Trophoblast cell (in vitro differentiated cells and primary cell): ENCODE results near the gene CDK18.

ENCODE experiments used
- DNase-seq, 2 donors: peaks; one replicate each; pipeline ENCODE4 v3.0.0-alpha.2; 2016
- H2AFZ ChIP-seq: 2 replicates; pipeline ENCODE4 v1.6.1; 2013; ENCODE audit warnings: low read length, moderate library complexity, mild to moderate bottlenecking; ENCODE audit not compliant: insufficient read depth, poor library complexity
- H2AK5ac ChIP-seq: 2 replicates; pipeline ENCODE4 v1.6.1; 2013; ENCODE audit warnings: mild to moderate bottlenecking, low read length
- H2BK120ac ChIP-seq: 2 replicates; pipeline ENCODE4 v1.6.1; 2013; ENCODE audit warnings: low read length, mild to moderate bottlenecking, moderate library complexity; ENCODE audit not compliant: insufficient read depth, poor library complexity
- H2BK12ac ChIP-seq: 2 replicates; pipeline ENCODE4 v1.6.1; 2013; ENCODE audit warnings: mild to moderate bottlenecking, low read length, moderate library complexity
- H2BK5ac ChIP-seq: 2 replicates; pipeline ENCODE4 v1.6.1; 2013; ENCODE audit warnings: low read length, low read depth, moderate library complexity, mild to moderate bottlenecking; ENCODE audit not compliant: poor library complexity
- H3K14ac ChIP-seq: 2 replicates; pipeline ENCODE4 v1.6.1; 2013; ENCODE audit warnings: mild to moderate bottlenecking, low read length
- H3K18ac ChIP-seq: 2 replicates; pipeline ENCODE4 v1.6.1; 2013; ENCODE audit warnings: mild to moderate bottlenecking, low read length
- H3K23ac ChIP-seq: 2 replicates; pipeline ENCODE4 v1.6.1; 2013; ENCODE audit warnings: low read length
- H3K27ac ChIP-seq: 2 replicates; pipeline ENCODE4 v1.5.1; 2013; ENCODE audit warnings: low read depth, mild to moderate bottlenecking, inconsistent platforms, low read length, moderate library complexity
- H3K27me3 ChIP-seq: 2 replicates; pipeline ENCODE4 v1.6.1; 2013; ENCODE audit warnings: inconsistent platforms, mild to moderate bottlenecking, low read length, moderate library complexity; ENCODE audit not compliant: insufficient read depth
- H3K36me3 ChIP-seq, 2 experiments: 1 replicate in 1 of 2; 2 replicates in 1 of 2; pipeline ENCODE4 v1.6.1; 2013; ENCODE audit warnings: low read length in 2 of 2, mild to moderate bottlenecking in 2 of 2, moderate library complexity in 1 of 2; ENCODE audit not compliant: insufficient read depth in 2 of 2, control insufficient read depth in 1 of 2
- H3K4ac ChIP-seq: 2 replicates; pipeline ENCODE4 v1.6.1; 2013; ENCODE audit warnings: low read depth, mild to moderate bottlenecking, low read length, moderate library complexity
- H3K4me1 ChIP-seq, 2 experiments: 1 replicate in 1 of 2; 2 replicates in 1 of 2; pipeline ENCODE4 v1.6.1; 2013; ENCODE audit warnings: low read length in 2 of 2, mild to moderate bottlenecking in 2 of 2, moderate library complexity in 1 of 2; ENCODE audit not compliant: insufficient read depth in 2 of 2, control insufficient read depth in 1 of 2
- H3K4me2 ChIP-seq: 2 replicates; pipeline ENCODE4 v1.6.1; 2013; ENCODE audit warnings: inconsistent platforms, mild to moderate bottlenecking, low read length, moderate library complexity
- H3K4me3 ChIP-seq: 2 replicates; pipeline ENCODE4 v1.5.1; 2013; ENCODE audit warnings: mild to moderate bottlenecking, low read depth, low read length, inconsistent platforms
- H3K79me1 ChIP-seq: one replicate; pipeline ENCODE4 v1.6.1; 2013; ENCODE audit warnings: low read length
- H3K79me2 ChIP-seq: 2 replicates; pipeline ENCODE4 v1.6.1; 2013; ENCODE audit warnings: low read length, mild to moderate bottlenecking; ENCODE audit not compliant: control insufficient read depth, insufficient read depth, poor library complexity
- H3K9ac ChIP-seq: 2 replicates; pipeline ENCODE4 v1.6.1; 2013; ENCODE audit warnings: mild to moderate bottlenecking, low read length
- H3K9me3 ChIP-seq: 2 replicates; pipeline ENCODE4 v1.6.1; 2013; ENCODE audit warnings: low read depth, mild to moderate bottlenecking, control low read depth, inconsistent platforms, low read length; ENCODE audit not compliant: insufficient read depth
- H4K12ac ChIP-seq: 2 replicates; pipeline ENCODE4 v1.6.1; 2013; ENCODE audit warnings: low read depth, mild to moderate bottlenecking, low read length, moderate library complexity
- H4K8ac ChIP-seq: 2 replicates; pipeline ENCODE4 v1.6.1; 2013; ENCODE audit warnings: low read depth, mild to moderate bottlenecking, low read length, moderate library complexity
- H4K91ac ChIP-seq: one replicate; pipeline ENCODE4 v1.6.1; 2013; ENCODE audit warnings: low read depth, mild to moderate bottlenecking, low read length, moderate library complexity
- WGBS: extraction: QIAGEN DNeasy Blood & Tissue Kit; methylation state at CpG from one replicate; pipeline ENCODE4 v1.1.7; 2013; ENCODE audit warnings: missing lambda C conversion rate; ENCODE audit not compliant: insufficient read length, insufficient coverage; ENCODE audit errors: extremely low coverage; 5-methylcytosine and 5-hydroxymethylcytosine counted together

CDK18 gene

DNA sequence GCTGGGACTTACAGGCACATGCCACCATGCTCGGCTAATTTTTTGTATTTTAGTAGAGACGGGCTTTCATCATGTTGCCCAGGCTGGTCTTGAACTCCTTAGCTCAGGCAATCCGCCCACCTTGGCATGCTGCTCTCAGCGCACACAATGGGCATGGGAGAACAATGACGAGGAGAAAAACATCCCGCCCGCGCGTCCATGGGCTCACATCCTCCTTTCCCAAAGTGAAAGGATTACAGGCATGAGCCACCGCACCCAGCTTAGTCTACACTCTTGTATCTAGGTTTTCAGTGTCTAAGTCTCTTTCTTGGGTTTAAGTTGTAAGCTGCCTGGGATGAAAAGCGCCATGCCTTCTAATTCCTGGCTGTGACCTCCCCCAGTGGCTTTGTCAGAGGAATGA lies 37.9 kb downstream of the CDK18 start:
- no peaks in the 10 kb centered on the region for H3K27me3 ChIP-seq
- DNase-seq, result no peak
- no peak overlapping the region for H2BK5ac ChIP-seq
- no peak overlapping the region for H2BK12ac ChIP-seq
- H3K4me2 ChIP-seq, result no peak overlapping the region
- no peak overlapping the region for H4K8ac ChIP-seq
- no peak overlapping the region for H3K18ac ChIP-seq
- no peak overlapping the region for H3K23ac ChIP-seq
- no peak overlapping the region for H3K27ac ChIP-seq
- no peak overlapping the region for H2BK120ac ChIP-seq
- no peak overlapping the region for H2AFZ ChIP-seq
- H3K36me3 ChIP-seq, result no peaks in the 10 kb centered on the region
- peaks cover 3 to 11% of the 10 kb centered on the region in 2 experiments for H3K4me1 ChIP-seq
- H3K14ac ChIP-seq, result no peak overlapping the region
- H4K91ac ChIP-seq, result no peak overlapping the region
- no peak overlapping the region for H3K4me3 ChIP-seq
- H4K12ac ChIP-seq, result no peak overlapping the region
- peaks cover 7% of the 10 kb centered on the region for H3K9me3 ChIP-seq
- H3K79me2 ChIP-seq, result no peaks in the 10 kb centered on the region
- no peaks in the 10 kb centered on the region for H3K79me1 ChIP-seq
- no peak overlapping the region for H3K9ac ChIP-seq
- H3K4ac ChIP-seq, result no peak overlapping the region
- no CpG with 5 or more reads among the region's 11 CpGs for WGBS
- no peak overlapping the region for H2AK5ac ChIP-seq

DNA sequence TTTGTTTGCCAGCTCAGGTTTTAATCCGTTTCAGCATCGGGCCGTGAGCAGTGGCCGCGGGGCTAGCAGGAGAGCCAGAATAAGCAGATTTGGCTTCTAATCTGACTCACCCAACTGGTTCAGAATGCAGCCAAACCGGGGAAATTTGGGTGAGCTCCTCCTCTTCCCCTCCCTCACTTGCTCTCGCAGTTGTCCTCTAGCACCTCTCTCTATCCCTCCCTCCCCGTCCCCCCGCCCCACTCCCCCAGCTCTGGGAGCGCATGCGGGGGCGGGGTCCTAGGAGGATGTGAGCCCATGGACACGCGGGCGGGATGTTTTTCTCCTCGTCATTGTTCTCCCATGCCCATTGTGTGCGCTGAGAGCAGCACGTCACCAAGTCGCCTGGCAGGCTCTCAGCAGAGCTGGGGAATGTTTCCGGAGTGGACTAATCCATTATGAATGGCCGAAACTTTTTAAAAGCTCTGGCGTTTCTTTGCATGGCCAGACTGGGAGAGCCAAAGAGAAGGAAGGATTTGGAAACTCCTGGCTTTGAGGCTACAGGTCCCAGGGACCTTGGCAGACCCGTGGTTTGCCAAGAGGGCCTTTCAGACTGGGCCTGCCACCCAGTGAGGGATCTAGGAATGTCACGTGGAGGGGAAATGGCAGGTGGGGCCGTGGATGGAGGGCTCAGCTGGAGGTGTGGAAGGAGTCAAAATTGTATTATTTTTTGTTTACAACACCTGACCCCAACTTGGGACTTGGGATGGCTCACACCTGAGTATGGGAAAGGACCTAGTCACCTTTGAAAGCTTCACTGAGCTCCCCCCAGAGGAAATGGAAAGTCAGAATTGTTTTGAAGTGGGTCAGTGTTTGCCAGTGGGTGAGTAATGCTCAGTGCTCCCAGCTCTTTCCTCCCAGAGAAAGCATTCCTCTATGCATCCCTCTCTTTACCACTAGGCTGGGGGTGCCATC lies 39.2 kb downstream of the CDK18 start:
- Histone ChIP-seq H3K4me1 (peaks cover 3 to 11% of the 10 kb centered on the region in 2 experiments), H3K9ac (no peak overlapping the region), H4K91ac (peak overlapping the region; percentile 58), H4K12ac (no peak overlapping the region), H3K27me3 (no peaks in the 10 kb centered on the region), H2AFZ (peak overlapping the region; percentile 17), H4K8ac (peak overlapping the region; percentile 39), H3K23ac (no peak overlapping the region), H3K27ac (no peak overlapping the region), H3K79me2 (no peaks in the 10 kb centered on the region), H2BK120ac (no peak overlapping the region), H2BK5ac (no peak overlapping the region), H3K79me1 (no peaks in the 10 kb centered on the region), H3K4me3 (no peak overlapping the region), H3K9me3 (peaks cover 7% of the 10 kb centered on the region), H3K18ac (no peak overlapping the region), H3K4ac (no peak overlapping the region), H2AK5ac (no peak overlapping the region), H2BK12ac (peak overlapping the region; percentile 42), H3K14ac (no peak overlapping the region), H3K36me3 (no peaks in the 10 kb centered on the region), H3K4me2 (peak overlapping the region; percentile 62)
- no CpG with 5 or more reads among the region's 25 CpGs for WGBS
- peak; percentile 51 to 69 for DNase-seq

DNA sequence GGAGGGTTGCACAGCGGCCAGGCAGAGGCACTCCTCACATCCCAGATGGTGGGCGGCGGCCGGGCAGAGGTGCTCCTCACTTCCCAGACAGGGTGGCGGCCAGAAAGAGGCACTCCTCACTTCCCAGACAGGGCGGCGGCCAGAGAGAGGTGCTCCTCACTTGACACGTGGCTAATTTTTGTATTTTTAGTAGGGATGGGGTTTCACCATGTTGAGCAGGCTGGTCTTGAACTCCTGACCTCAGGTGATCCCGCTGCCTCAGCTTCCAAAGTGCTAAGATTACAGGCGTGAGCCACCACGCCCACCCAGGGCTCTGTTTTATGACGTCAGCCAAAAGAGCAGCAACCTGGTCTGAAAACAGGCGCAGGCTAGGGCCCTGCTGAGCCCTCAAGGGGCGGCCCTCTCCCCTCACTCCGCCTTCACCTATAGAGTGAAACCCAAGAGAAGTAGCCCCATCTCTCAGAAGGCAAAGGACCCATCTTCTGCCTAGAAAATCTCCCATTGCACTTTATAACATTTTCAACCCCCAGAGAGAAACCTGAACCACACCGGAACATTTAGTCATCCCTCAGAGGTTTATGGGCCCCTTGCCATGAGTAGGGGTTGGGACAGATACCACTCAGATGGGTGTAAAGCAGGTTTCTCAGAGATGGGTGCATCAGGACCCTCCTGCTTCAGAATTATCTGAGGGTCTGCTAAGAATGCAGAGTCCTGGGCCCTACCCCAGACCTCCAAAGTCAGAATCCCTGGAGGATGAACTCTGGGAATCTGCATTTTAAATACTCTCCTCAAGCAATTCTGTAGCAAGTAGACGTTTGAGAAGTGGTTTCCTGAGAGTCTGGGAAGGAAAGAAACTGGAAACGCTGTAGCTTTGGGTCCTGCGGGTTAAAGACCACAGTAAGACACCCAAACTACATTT lies 40.8 kb downstream of the CDK18 start:
- Histone ChIP-seq H2BK120ac (no peak overlapping the region), H2BK5ac (no peak overlapping the region), H3K4me3 (no peak overlapping the region), H3K4ac (no peak overlapping the region), H3K27me3 (no peaks in the 10 kb centered on the region), H3K4me1 (peaks cover 3 to 11% of the 10 kb centered on the region in 2 experiments), H4K12ac (no peak overlapping the region), H3K9ac (no peak overlapping the region), H3K36me3 (no peaks in the 10 kb centered on the region), H3K79me2 (no peaks in the 10 kb centered on the region), H4K8ac (no peak overlapping the region), H3K9me3 (peaks cover 7% of the 10 kb centered on the region), H3K79me1 (no peaks in the 10 kb centered on the region), H3K14ac (no peak overlapping the region), H3K27ac (no peak overlapping the region), H2AFZ (no peak overlapping the region), H4K91ac (no peak overlapping the region), H3K18ac (no peak overlapping the region), H3K4me2 (no peak overlapping the region), H3K23ac (no peak overlapping the region), H2BK12ac (no peak overlapping the region), H2AK5ac (no peak overlapping the region)
- WGBS, result no CpG with 5 or more reads among the region's 19 CpGs
- DNase-seq, result no peak

DNA sequence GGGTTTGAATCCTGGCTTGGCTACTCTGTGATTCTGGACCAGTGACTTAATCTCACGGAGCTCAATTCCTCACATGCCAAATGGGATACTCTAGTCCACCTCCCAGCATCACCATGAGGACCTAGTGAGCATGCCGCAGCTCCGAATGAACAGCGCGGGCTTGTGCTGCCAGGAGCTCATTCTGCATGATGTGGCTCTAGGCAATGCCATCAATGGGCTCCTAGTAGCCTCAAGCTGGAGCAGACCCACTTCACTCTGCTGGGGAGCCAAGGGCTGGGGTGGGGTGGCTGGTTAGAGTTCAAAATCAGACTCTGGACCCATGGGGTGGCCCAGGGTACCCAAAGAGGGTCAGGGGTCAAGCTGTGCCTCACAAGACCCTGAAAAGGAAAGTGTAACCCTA lies 41.5 kb downstream of the CDK18 start:
- Histone ChIP-seq H3K79me2 (no peaks in the 10 kb centered on the region), H3K14ac (no peak overlapping the region), H2AK5ac (no peak overlapping the region), H3K36me3 (no peaks in the 10 kb centered on the region), H3K4me3 (no peak overlapping the region), H3K9me3 (peaks cover 6% of the 10 kb centered on the region), H3K27ac (no peak overlapping the region), H4K12ac (no peak overlapping the region), H2BK12ac (no peak overlapping the region), H4K8ac (no peak overlapping the region), H3K4me2 (no peak overlapping the region), H3K4ac (no peak overlapping the region), H2BK120ac (no peak overlapping the region), H3K79me1 (no peaks in the 10 kb centered on the region), H2AFZ (no peak overlapping the region), H3K27me3 (no peaks in the 10 kb centered on the region), H3K23ac (no peak overlapping the region), H3K4me1 (peaks cover 3 to 11% of the 10 kb centered on the region in 2 experiments), H4K91ac (no peak overlapping the region), H3K18ac (no peak overlapping the region), H3K9ac (no peak overlapping the region), H2BK5ac (no peak overlapping the region)
- no CpG with 5 or more reads among the region's 5 CpGs for WGBS
- DNase-seq, result no peak
